Measurements from ENCODE around the gene KLHL42.

The KLHL42 gene

DNA sequence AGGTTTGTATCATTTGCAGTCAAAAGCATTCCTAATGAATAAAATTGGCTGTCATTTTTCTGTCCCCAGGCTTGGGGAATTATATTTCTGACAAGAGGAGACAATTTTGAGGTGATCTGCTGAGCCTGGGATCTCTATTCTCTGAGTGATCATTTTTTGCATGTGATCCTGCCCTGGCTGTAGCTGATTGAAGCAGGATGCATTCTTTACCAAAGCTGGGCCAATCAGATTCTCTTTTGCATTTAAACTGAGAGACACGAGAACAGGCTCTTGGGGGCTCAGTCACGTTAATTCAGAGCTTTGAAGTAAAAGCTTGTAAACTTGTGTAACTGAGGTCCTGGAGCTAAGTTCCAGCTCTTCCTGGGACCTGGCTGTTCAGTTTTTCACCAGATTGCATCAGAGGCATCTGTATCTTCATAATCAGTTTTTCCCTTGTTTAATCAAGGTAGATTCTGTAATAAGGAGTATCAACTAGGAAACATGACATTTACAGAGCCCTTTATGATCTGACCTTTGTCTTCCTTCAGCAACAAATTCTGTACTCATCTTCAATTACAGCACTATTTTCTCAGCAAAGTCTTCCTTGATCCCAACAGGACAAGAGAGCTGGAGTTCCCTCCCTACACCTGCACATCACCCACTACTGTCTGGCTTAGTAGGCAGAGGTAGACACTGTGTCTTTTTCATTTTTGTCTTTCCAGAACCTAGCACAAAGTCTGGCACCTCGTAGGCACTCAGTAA lies 35.0 kb downstream of the KLHL42 start:
- POLR2A ChIA-PET: interaction anchor here (1.5 kb wide), 1 partner anchor 35 kb away, joined by 5 read pairs; the partner anchor contains the start of genes KLHL42 and MANSC4
- CTCF ChIA-PET: no interaction called here
- TF ChIP-seq CTBP1 (IDR thresholded peaks at IDR 0.05; ENCODE audit: borderline replicate concordance): no peak
- no peak for DNase-seq (ENCODE audit: extremely low spot score)

DNA sequence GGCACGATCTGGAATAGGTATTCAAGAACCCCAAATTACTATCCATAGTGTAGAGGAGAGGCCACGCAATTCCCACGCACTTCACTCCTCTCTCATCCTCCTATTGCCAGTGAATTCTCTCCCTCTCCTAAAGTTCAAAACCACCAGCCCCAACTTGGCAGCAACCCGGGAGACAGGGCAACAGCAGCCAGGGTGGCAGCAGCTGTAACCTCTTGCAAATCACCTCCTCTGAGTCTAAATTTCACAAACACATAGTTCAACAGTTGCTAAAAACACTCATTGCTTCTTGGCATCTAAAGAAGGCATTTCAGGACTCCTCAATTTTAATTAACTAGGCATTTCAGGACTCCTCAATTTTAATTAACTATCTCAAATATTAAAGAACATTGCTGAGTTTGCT lies 37.7 kb downstream of the KLHL42 start:
- ChIA-PET POLR2A (no interaction called here), CTCF (no interaction called here)
- TF ChIP-seq HDGF (IDR thresholded peaks at IDR 0.05; ENCODE audit: borderline replicate concordance) (no peak), FOXA1 (IDR thresholded peaks at IDR 0.05) (no peak)
- TF ChIP-seq, protein P1, sequence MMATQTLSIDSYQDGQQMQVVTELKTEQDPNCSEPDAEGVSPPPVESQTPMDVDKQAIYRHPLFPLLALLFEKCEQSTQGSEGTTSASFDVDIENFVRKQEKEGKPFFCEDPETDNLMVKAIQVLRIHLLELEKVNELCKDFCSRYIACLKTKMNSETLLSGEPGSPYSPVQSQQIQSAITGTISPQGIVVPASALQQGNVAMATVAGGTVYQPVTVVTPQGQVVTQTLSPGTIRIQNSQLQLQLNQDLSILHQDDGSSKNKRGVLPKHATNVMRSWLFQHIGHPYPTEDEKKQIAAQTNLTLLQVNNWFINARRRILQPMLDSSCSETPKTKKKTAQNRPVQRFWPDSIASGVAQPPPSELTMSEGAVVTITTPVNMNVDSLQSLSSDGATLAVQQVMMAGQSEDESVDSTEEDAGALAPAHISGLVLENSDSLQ (IDR thresholded peaks at IDR 0.05): no peak
- no peak for DNase-seq (ENCODE audit: extremely low spot score)

DNA sequence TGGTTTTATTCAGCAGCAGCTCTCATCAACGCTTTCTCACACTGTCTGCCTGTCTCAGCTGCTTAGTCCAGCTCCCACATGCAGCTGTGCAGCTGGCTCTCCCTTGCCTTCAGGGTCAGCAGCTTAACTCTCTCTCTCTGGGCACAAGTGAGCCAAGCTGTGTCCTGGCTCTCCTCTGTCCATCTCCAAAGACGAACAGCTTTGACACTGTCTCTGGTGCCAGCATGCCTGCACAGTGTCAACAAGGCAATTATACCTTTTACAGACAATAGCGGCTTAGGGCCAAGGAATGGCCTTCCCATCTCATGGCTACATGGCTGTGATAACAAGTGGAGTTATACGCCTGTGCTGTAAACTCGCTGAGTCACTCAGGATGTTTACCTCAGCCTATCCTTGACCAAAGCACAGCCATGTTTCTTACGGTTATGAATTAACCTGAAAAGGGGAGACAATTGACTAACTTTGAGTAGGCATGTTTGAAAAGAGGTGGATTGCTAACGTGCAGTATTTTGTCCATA lies 38.4 kb downstream of the KLHL42 start:
- POLR2A ChIA-PET: no interaction called here
- CTCF ChIA-PET: no interaction called here
- no peak for TF ChIP-seq L3MBTL2 (conservative IDR thresholded peaks at IDR 0.05)
- TF ChIP-seq NFRKB (IDR thresholded peaks at IDR 0.05): no peak
- no peak for TF ChIP-seq SUZ12 (IDR thresholded peaks at IDR 0.05)
- no peak for TF ChIP-seq ZNF384 (IDR thresholded peaks at IDR 0.05)
- no peak for TF ChIP-seq ELF4 (IDR thresholded peaks at IDR 0.05)
- TF ChIP-seq TARDBP (IDR thresholded peaks at IDR 0.05): no peak
- no peak for TF ChIP-seq BHLHE40 (IDR thresholded peaks at IDR 0.05; ENCODE audit: borderline replicate concordance)
- no peak for TF ChIP-seq FOXM1 (IDR thresholded peaks at IDR 0.05; ENCODE audit: borderline replicate concordance)
- TF ChIP-seq LEF1 (IDR thresholded peaks at IDR 0.05; ENCODE audit: borderline replicate concordance): no peak
- TF ChIP-seq SP1 (IDR thresholded peaks at IDR 0.05): no peak
- no peak for TF ChIP-seq HDGF (IDR thresholded peaks at IDR 0.05; ENCODE audit: borderline replicate concordance)
- TF ChIP-seq, protein P1 (IDR thresholded peaks at IDR 0.05): no peak
- TF ChIP-seq ARNT (IDR thresholded peaks at IDR 0.05): no peak
- TF ChIP-seq CTBP1 (IDR thresholded peaks at IDR 0.05; ENCODE audit: borderline replicate concordance): no peak
- TF ChIP-seq FOXA1 (IDR thresholded peaks at IDR 0.05): no peak
- TF ChIP-seq FOXK2 (IDR thresholded peaks at IDR 0.05): no peak
- no peak for DNase-seq (ENCODE audit: extremely low spot score)

DNA sequence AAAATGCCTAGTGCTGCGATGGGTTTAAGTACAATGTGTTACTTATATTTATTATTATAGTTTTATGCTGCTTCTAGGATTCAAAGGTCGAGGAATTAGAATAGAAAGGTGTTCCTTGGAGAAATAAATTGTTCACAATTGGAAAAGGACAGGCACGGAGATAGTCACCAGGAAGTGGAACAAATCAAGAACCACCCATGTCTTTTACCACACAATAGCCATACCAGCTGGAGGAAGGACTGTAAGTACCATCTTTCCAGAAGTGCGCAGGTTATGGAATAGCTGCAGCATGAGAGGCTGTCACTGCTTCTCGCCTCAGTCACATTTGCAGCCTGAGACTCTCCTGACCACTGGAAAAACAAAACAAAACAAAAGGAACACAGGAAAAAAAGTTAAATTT lies 40.5 kb downstream of the KLHL42 start:
- CTCF ChIA-PET: interaction anchor here (1.0 to 1.7 kb wide), 4 partner anchors 10 to 87 kb away, joined by 3 to 12 read pairs (median 6); no protein-coding TSS in a partner anchor
- POLR2A ChIA-PET: no interaction called here
- no peak for TF ChIP-seq ELF4 (IDR thresholded peaks at IDR 0.05)
- DNase-seq (ENCODE audit: extremely low spot score): no peak

DNA sequence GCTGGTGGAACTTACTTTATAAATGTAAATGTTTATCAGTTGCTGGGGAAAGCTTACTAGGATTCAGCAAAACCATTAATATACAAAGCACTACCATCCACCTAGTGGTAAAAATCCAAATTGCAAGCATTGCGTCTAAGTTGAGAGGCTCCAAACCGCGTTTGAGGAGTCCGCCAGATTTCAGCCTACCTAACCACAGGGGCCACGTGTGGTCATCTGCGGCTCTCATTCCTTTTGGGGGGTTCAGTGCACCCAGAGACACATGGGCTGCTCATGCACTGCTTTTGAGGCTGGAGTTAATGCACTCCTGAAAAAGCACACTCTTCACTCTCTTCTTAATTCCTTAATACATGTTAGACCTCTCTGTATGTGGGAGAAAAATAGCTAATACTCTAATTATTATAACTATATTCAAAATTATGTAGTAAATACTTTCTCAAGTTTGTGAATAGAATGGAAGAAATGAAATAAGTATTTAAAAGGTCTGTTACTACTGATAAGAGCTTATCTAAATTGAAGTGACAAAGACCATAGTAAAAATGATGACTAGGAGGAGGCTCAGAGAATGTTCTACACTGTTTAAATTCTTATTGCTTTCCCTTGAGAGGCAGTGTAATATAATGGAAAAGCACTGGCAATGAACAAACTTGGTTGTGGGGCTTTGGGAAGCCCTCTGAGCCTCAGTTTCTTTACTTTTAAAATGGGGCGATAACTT lies 41.4 kb downstream of the KLHL42 start:
- POLR2A ChIA-PET: no interaction called here
- CTCF ChIA-PET: interaction anchor here (0.6 to 1.7 kb wide), 7 partner anchors 9 to 117 kb away, joined by 3 to 12 read pairs (median 4); no protein-coding TSS in a partner anchor
- DNase-seq (ENCODE audit: extremely low spot score): peak; percentile 71
- TF ChIP-seq ARNT (IDR thresholded peaks at IDR 0.05): no peak
- no peak for TF ChIP-seq ELF4 (IDR thresholded peaks at IDR 0.05)

DNA sequence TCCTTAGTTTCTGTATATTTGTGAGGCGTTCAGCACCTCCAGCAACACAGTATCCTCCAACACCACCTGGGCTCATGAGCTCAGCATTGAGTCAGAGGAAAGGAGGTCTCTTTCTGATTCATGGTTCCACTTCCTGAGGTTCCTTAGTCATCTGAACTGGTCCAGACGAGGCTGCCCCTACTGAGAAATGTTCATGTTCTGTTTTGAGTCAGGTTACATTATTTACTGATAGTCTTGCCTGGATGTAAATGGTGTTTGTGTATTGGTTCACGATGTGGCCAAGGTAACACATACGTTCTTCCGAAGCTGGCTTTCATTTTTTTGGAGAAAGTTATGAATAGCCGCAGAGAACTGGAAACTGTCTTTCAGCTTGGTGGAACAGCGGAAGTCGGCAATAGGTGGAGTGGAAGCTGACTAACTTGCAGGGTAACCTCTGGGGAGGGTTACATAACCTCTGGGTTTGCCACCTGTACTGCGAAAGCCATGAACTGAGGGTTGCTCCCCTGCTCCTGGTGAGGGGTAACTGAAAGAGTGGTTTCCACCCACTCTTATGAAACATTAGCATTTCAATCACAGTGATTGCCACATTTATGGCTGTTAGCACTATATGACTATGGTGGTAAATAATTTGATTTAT lies 42.2 kb downstream of the KLHL42 start:
- TF ChIP-seq ELF4 (IDR thresholded peaks at IDR 0.05): no peak
- TF ChIP-seq, protein P1 (IDR thresholded peaks at IDR 0.05): peak; percentile 48; the same call in 1 of the 2 replicates
- CTCF ChIA-PET: interaction anchor here (0.6 to 1.7 kb wide), 4 partner anchors 8 to 116 kb away, joined by 4 to 12 read pairs (median 4); no protein-coding TSS in a partner anchor
- POLR2A ChIA-PET: no interaction called here
- no peak for DNase-seq (ENCODE audit: extremely low spot score)

DNA sequence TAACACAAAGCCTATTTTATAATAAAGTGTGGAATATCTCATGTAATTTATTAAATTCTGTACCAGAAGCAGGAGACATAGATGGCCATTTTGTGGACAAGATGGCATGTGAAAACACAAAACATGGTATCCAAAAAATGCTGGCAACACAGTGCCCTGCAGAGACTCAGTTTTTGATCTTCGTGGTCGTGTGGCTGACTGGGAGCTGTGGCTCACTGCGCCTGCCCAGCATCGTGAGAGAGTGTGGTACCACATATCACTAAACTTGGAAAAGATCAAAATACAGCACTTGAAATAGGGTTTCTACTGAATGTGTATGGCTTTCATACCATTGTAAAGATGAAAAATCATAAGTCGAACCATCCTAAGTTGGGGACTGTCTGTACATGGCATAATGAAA lies 43.0 kb downstream of the KLHL42 start:
- no peak for TF ChIP-seq FOXK2 (IDR thresholded peaks at IDR 0.05)
- no peak for TF ChIP-seq SP1 (IDR thresholded peaks at IDR 0.05)
- TF ChIP-seq, protein P1 (IDR thresholded peaks at IDR 0.05): no peak
- TF ChIP-seq SUZ12 (IDR thresholded peaks at IDR 0.05): no peak
- TF ChIP-seq ELF4 (IDR thresholded peaks at IDR 0.05): no peak
- no peak for TF ChIP-seq FOXA1 (IDR thresholded peaks at IDR 0.05)
- POLR2A ChIA-PET: no interaction called here
- CTCF ChIA-PET: no interaction called here
- no peak for DNase-seq (ENCODE audit: extremely low spot score)

Measured in HEK293T (cell line).